ENCODE measurements around the gene TNK1.
"Not testable (repeated sequence)": the region's sequence is repeated elsewhere in the genome, so short reads cannot be mapped to it uniquely, and the experiment has no call there.

Gene TNK1

GRCh38 chr17:7380855-7381683 lies at the start of gene TNK1:
TNK1 (plus strand) TSS chr17:7381089; CDS start chr17:7382927, 1,838 bp downstream.
- DNase-seq, result no peak

DNA sequence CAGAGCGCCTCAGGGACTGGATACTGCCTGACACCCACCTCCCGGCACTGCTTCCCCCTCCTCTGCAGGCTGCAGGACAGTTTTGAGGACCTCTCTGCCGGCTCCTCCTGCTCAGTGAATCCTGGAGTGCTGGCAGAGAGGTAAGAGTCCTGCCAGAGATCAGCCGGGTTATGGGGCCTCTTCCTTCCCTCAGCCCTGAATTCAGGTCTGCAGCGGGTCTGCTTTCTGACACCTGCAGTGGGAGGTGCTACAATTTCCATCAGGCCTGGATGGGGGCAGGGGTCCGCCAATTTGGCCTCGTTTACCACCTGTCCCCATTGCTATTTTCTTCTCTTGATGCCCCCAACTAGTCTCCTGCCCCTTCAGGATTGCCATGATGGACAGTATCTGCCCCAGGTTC lies 48.8 kb upstream of the TNK1 start:
- no peak for DNase-seq

- not testable (repeated sequence) for DNase-seq
These were observed 48.3 kb upstream of the TNK1 start for GRCh38 chr17:7332600-7333069.

GRCh38 chr17:7334938-7335538 lies 45.9 kb upstream of the TNK1 start:
- no peak for DNase-seq

DNA sequence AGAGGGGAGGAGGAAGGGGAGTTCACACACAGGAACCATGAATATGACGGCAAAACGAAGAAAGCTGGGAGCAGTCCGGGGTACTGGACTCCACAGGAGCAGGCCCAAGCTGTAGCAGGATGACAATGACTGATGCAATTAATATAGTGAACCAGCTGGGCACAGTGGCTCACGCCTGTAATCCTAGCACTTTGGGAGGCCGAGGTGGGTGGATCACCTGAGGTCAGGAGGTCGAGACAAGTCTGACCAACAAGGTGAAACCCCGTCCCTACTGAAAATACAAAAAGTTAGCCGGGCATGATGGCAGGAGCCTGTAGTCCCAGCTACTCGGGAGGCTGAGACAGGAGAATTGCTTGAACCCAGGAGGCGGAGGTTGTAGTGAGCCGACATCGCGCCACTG lies 45.1 kb upstream of the TNK1 start:
- not testable (repeated sequence) for DNase-seq

- no peak for DNase-seq
These were observed 44.4 kb upstream of the TNK1 start, which contains the start of gene ACAP1 for GRCh38 chr17:7336240-7337175. ACAP1 (plus strand) TSS chr17:7336529; CDS start chr17:7336735, 206 bp downstream.

DNA sequence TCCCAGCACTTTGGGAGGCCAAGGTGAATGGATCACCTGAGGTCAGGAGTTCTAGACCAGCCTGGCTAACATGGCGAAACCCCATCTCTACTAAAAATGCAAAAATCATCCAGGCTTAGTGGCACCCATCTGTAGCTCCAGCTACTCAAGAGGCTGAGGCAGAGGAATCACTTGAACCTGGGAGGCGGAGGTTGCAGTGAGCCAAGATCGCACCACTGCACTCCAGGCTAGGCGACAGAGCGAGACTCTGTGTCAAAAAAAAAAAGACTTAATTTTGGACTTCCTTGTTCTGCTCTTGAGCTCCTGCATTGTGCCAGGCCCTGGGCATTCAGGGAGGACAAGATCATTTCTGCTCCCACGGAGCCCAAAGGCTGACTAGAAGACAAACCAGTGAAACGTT lies 43.3 kb upstream of the TNK1 start:
- DNase-seq, result not testable (repeated sequence)

GRCh38 chr17:7340179-7340578 lies 40.7 kb upstream of the TNK1 start:
- DNase-seq, result no peak

- no peak for DNase-seq
These were observed 39.0 kb upstream of the TNK1 start for GRCh38 chr17:7341842-7342241.

- DNase-seq, result no peak
These were observed 37.6 kb upstream of the TNK1 start for GRCh38 chr17:7343250-7343649.

DNA sequence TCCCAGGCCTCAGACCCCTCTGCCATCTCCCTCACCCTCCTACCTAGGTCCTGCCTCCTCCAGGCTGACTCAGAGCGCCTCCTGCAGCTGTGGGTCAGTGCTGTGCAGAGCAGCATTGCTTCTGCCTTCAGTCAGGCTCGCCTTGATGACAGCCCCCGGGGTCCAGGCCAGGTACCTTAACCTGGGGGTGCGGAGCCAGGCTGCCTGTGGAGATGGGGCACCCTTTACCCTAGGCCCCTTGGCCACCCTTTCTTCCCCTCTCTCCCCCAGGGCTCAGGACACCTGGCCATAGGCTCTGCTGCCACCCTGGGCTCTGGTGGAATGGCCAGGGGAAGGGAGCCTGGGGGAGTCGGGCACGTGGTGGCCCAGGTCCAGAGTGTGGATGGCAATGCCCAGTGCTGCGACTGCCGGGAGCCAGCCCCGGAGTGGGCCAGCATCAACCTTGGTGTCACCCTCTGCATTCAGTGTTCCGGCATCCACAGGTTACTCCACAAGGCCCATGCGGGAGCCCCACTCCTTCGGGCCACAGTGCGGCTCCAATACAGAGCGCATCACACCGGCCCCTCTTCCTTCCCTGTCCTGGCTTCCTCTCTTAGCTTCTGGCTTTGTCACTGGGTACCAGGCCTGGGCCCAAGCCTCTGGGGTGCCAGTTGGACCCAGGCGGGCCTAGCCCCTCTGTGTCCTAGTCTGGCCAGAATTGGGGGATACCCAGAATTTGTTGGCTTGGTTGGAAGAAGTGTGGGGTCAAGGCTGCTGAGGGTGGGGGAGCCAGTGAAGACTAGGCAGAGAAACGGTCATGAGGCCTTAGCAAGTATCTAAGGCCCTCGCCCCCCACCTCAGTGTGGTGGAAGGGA lies 33.9 kb upstream of the TNK1 start:
- DNase-seq, result no peak

- no peak for DNase-seq
These were observed 33.0 kb upstream of the TNK1 start for GRCh38 chr17:7347630-7348477.

DNA sequence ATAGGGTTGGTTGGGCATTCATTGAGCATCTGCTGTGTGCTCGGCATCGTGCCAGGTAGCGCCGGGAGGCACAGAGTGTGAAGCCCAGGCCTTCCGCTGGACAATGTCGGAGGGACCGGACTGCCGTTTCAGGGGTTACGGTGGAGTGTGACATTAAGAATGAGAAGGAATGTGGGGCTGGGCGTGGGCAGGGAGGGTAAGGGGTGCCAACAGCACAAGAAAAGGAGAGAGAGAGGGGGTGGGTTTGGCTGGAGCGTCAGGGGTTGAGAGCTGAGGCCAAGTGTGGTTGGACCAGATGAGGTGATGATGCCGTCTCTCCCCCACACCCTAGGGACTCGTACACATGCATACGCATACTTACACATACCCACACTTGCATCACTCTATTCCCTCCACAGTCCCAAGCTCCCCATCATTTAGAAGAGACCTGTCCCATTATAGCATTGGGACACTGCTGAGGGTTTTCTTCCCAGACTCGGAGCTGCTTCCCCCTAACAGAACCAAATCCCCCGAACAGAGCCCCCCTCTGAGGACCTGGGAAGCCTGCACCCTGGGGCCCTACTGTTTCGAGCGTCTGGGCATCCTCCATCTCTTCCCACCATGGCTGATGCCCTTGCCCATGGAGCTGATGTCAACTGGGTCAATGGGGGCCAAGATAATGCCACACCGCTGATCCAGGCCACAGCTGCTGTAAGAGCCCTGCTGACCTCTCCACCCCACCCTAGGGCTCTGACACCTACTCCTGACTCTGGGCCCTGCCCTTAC lies 32.2 kb upstream of the TNK1 start:
- DNase-seq, result peak; percentile 72

- DNase-seq, result peak; percentile 94
These were observed 29.0 kb upstream of the TNK1 start, which contains the start of gene KCTD11 for GRCh38 chr17:7351665-7352502. KCTD11 (plus strand) TSS chr17:7352162.

- no peak for DNase-seq
These were observed 28.4 kb upstream of the TNK1 start for GRCh38 chr17:7352503-7352889.

DNA sequence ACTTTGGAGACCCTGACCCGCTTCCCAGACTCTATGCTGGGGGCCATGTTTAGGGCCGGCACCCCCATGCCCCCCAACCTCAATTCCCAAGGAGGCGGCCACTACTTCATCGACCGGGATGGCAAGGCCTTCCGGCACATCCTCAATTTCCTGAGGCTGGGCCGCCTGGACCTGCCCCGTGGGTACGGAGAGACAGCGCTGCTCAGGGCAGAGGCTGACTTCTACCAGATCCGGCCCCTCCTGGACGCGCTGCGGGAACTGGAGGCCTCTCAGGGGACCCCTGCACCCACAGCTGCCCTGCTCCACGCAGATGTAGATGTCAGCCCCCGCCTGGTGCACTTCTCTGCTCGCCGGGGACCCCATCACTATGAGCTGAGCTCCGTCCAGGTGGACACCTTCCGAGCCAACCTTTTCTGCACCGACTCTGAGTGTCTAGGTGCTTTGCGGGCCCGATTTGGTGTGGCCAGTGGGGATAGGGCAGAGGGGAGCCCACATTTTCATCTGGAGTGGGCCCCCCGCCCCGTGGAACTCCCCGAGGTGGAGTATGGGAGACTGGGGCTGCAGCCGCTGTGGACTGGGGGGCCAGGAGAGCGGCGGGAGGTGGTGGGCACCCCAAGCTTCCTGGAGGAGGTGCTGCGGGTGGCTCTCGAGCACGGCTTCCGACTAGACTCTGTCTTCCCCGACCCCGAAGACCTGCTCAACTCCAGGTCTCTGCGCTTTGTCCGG lies 27.8 kb upstream of the TNK1 start:
- no peak for DNase-seq

DNA sequence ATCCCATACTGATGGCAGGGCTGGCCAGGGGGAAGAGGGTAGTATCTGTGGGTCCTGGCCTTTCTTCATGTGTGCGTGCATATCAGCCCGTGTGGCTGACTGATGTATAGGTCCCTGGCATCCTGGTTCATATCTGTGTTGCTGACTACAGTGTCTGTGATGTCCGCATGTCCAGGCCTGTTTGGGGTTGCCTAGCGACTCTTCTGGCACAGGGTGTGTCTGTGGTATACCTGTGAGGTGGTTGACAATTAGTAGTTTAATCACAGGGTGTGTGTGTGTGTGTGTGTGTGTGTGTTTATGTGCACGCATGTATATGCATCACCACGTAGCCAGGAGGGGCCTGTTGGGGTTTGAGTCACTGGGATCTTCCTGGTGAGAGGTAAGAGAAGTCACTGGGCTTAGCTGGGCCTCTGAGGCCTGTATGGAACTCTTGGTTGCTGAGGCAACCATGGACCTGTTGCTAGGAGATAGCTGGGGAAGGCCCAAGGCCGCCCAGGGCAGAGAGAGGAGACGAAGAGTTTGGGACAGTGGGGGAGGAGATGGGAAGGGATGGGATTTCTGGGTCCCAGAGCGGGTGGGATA lies 26.5 kb upstream of the TNK1 start:
- peak; percentile 49 for DNase-seq

DNA sequence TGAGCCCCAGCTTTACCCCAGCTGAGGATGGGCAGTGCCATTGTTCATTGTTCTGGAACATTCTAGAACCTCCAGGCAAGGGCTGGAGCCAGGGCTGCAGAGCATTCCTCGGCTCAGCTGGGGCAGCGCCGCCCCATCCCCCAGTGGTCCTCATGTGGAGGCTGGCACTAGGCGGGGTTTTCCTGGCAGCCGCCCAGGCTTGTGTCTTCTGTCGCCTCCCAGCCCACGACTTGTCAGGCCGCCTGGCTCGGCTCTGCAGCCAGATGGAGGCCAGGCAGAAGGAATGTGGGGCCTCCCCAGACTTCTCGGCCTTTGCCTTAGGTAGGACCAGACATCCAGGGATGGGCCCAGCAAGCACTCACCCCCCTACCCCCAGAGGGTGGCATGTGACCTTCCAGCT lies 25.8 kb upstream of the TNK1 start, which contains the start of gene TMEM95:
Gene TMEM95 (plus strand): TSS at position 104 of the 400 bp plus-strand sequence. CDS start 49 bp downstream, at position 153.
- peak; percentile 18 for DNase-seq
